ENCODE data around the gene ATP1A2. TPM values are rescaled to one million over a fixed set of nuclear protein-coding genes. Genes with fewer than 3 reads are reported as not detected.

ATP1A2 gene
- total and polyA plus RNA-seq, 2 of the 8 experiments (the other 6 are each of a cell fraction or from before 2014, with no cell fraction given): 39.7 to 40.8 TPM

DNA sequence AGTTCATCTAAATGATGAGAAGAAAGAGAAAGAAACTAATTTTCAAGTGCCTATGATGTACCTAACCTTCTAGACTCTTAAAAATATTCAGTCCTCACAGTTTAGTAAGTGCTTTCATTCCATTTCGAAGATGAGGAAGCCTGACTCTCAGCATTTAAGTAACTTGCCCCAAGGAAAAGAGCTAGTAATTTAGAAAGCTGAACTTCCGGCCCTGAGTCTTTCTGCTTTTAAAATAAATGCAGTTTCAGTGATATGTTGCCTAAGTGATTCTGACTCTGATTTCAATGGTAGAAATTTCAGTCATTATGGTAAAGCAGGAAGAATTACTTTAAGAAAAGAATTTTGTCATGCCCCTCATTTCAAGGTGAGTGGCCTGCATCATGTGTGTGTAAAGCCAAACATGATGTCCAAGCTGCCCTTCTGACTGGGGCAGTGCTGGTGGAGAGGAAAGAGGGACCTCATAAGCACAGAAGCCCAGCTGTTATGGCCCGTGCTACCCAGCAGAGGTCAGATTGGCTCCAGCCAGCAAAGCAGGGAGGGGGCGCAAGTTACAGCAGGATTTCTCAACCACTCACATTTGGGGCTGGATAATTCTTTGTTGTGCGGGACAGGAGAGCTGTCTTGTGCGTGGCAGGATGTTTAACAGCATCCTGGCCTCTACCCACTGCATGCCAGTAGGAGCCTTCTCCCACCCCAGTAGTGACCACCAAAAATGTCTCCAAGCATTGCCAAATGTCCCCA, 46.6 kb downstream of the ATP1A2 start (continued):
- TF ChIP-seq SP4 (IDR thresholded peaks at IDR 0.05; ENCODE audit: low read length) (no peak), TCF12 (IDR thresholded peaks at IDR 0.05; ENCODE audit: low read depth, low read length) (no peak), CBX5 (IDR thresholded peaks at IDR 0.05; ENCODE audit: low read depth, low read length) (no peak), POLR2AphosphoS5 (IDR thresholded peaks at IDR 0.05; ENCODE audit: low read depth, low read length) (no peak), TEAD4 (IDR thresholded peaks at IDR 0.05; ENCODE audit: low read depth, low read length) (0 out of 2 replicates have a peak, but pooled peaks have one; percentile 6), SP1 (IDR thresholded peaks at IDR 0.05; ENCODE audit: low read depth, low read length) (no peak)
- TF ChIP-seq, protein P1, sequence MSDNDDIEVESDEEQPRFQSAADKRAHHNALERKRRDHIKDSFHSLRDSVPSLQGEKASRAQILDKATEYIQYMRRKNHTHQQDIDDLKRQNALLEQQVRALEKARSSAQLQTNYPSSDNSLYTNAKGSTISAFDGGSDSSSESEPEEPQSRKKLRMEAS (IDR thresholded peaks at IDR 0.05): no peak
